Measurements from ENCODE around the gene DIO2. TPM values are rescaled to one million over a fixed set of nuclear protein-coding genes. Genes with fewer than 3 reads are reported as not detected.

DIO2 gene
- total and polyA plus RNA-seq, 2 of the 4 experiments (the other 2 are of a cell fraction): 12.8 to 24.2 TPM

GRCh38 chr14:80172375-80173051 is 38.8 kb downstream of the DIO2 start:
- H3K9ac ChIP-seq (ENCODE audit: low read depth, low read length): no peak overlapping the region
- no peak overlapping the region for H3K23ac ChIP-seq (ENCODE audit: low read depth, low read length)
- 0 out of 3 replicates have a peak overlapping the region, but pooled peaks have one; percentile 10 for H2BK15ac ChIP-seq (ENCODE audit: low read depth, low read length)
- H2AFZ ChIP-seq (replicated peaks; ENCODE audit: low read length, poor library complexity): peak overlapping the region; percentile 23
- no peak overlapping the region for H3K4me3 ChIP-seq (ENCODE audit: insufficient read depth, low read depth, low read length)
- no peak overlapping the region for H2AK5ac ChIP-seq (ENCODE audit: low read depth, low read length)
- H2AK9ac ChIP-seq (replicated peaks; ENCODE audit: low read depth, low read length, poor library complexity): peak overlapping the region; percentile 51
- no peak overlapping the region for H4K5ac ChIP-seq (ENCODE audit: low read depth, low read length)
- DNase-seq (peak; percentile 22), ATAC-seq (ENCODE audit: low read depth) (no peak)
- POLR2A ChIA-PET (ENCODE audit: unreplicated experiment): no interaction called here
- no peak overlapping the region for H2BK5ac ChIP-seq (ENCODE audit: low read depth, low read length, poor library complexity, severe bottlenecking)
- intact Hi-C loops (cut with micrococcal nuclease): no loop called here
- no peak overlapping the region for H3K56ac ChIP-seq (ENCODE audit: extremely low read depth, insufficient read depth, low read length)
- H2BK20ac ChIP-seq (ENCODE audit: low read depth, low read length): peak overlapping the region; percentile 17; the same call in 1 of the 2 replicates
- WGBS, 2 experiments (ENCODE audit: extremely low coverage in 2 of 2, insufficient read length in 1 of 2): 25% methylated on average over 1 of the region's 3 CpGs; no CpG with 5 or more reads in 1 of the 2 experiments
- BruUV-seq (replicated peaks): no TSS peak
- no peaks in the 10 kb centered on the region for H3K36me3 ChIP-seq (ENCODE audit: control insufficient read depth, insufficient read depth, low read length)
- no peak overlapping the region for H3K4me2 ChIP-seq (ENCODE audit: low read depth, low read length)
- H3K4ac ChIP-seq (ENCODE audit: low read depth, low read length): no peak overlapping the region
- dilution Hi-C loops (cut with HindIII; ENCODE audit: low sequenced_read_pairs, unreplicated experiment): no loop called here
- in situ Hi-C loops (cut with MboI; ENCODE audit: low sequenced_read_pairs): no loop called here
- H4K8ac ChIP-seq (ENCODE audit: low read depth in 2 of 2, low read length in 2 of 2): no peak overlapping the region
- no peaks in the 10 kb centered on the region for H4K20me1 ChIP-seq (ENCODE audit: insufficient read depth, low read length)
- no peak overlapping the region for H3K27ac ChIP-seq (ENCODE audit: insufficient read depth, low read length)
- peaks cover 2% of the 10 kb centered on the region; the same call in 1 of the 2 replicates for H3K4me1 ChIP-seq (ENCODE audit: control insufficient read depth, insufficient read depth, low read length)
- H3K9me3 ChIP-seq (ENCODE audit: control insufficient read depth, insufficient read depth, low read length): no peaks in the 10 kb centered on the region; the same call in 1 of the 2 replicates
- H3K18ac ChIP-seq (ENCODE audit: low read depth, low read length): no peak overlapping the region
- TF ChIP-seq ELK1 (IDR thresholded peaks at IDR 0.05; ENCODE audit: borderline replicate concordance, low read depth, low read length) (no peak), POLR2A (IDR thresholded peaks at IDR 0.05; ENCODE audit: low read depth, low read length) (no peak), CHD1 (IDR thresholded peaks at IDR 0.05; ENCODE audit: low read depth, low read length) (no peak), MAFK (IDR thresholded peaks at IDR 0.05; ENCODE audit: low read depth, low read length) (no peak), CEBPB (IDR thresholded peaks at IDR 0.05; ENCODE audit: low read depth, low read length) (no peak), RFX5 (IDR thresholded peaks at IDR 0.05; ENCODE audit: low read depth, low read length) (no peak), MXI1 (IDR thresholded peaks at IDR 0.05; ENCODE audit: borderline replicate concordance, low read depth, low read length) (no peak), BHLHE40 (IDR thresholded peaks at IDR 0.05; ENCODE audit: low read depth, low read length) (no peak), RAD21 (IDR thresholded peaks at IDR 0.05; ENCODE audit: low read length) (no peak)
- TF ChIP-seq, protein P1, sequence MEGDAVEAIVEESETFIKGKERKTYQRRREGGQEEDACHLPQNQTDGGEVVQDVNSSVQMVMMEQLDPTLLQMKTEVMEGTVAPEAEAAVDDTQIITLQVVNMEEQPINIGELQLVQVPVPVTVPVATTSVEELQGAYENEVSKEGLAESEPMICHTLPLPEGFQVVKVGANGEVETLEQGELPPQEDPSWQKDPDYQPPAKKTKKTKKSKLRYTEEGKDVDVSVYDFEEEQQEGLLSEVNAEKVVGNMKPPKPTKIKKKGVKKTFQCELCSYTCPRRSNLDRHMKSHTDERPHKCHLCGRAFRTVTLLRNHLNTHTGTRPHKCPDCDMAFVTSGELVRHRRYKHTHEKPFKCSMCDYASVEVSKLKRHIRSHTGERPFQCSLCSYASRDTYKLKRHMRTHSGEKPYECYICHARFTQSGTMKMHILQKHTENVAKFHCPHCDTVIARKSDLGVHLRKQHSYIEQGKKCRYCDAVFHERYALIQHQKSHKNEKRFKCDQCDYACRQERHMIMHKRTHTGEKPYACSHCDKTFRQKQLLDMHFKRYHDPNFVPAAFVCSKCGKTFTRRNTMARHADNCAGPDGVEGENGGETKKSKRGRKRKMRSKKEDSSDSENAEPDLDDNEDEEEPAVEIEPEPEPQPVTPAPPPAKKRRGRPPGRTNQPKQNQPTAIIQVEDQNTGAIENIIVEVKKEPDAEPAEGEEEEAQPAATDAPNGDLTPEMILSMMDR (conservative IDR thresholded peaks at IDR 0.05; ENCODE audit: low read depth, low read length): no peak
- TF ChIP-seq, protein P2, sequence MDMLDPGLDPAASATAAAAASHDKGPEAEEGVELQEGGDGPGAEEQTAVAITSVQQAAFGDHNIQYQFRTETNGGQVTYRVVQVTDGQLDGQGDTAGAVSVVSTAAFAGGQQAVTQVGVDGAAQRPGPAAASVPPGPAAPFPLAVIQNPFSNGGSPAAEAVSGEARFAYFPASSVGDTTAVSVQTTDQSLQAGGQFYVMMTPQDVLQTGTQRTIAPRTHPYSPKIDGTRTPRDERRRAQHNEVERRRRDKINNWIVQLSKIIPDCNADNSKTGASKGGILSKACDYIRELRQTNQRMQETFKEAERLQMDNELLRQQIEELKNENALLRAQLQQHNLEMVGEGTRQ (IDR thresholded peaks at IDR 0.05; ENCODE audit: low read depth, low read length): no peak
- H3K14ac ChIP-seq (replicated peaks; ENCODE audit: low read depth, low read length): no peak overlapping the region
- H2BK120ac ChIP-seq (ENCODE audit: low read depth, low read length): peak overlapping the region; percentile 19; the same call in 1 of the 2 replicates
- H3K79me1 ChIP-seq (ENCODE audit: low read depth in 1 of 2, low read length in 2 of 2): no peaks in the 10 kb centered on the region
- H3K9me1 ChIP-seq (ENCODE audit: insufficient read depth, low read length): no peaks in the 10 kb centered on the region
- CTCF ChIA-PET: interaction anchor here (0.5 kb wide), 1 partner anchor 17 kb away, joined by 4 read pairs; no protein-coding TSS in a partner anchor
- no peak overlapping the region for H4K91ac ChIP-seq (ENCODE audit: insufficient read depth, low read depth, low read length)
- H3K27me3 ChIP-seq (ENCODE audit: control insufficient read depth, insufficient read depth, low read length): no peaks in the 10 kb centered on the region
